NCI-H1436 (cell line): Measurements from ENCODE around the gene NGEF.
"Not testable (repeated sequence)": the region's sequence is repeated elsewhere in the genome, so short reads cannot be mapped to it uniquely, and the experiment has no call there.

ENCODE experiments used
- DNase-seq: peaks from one replicate; lab custom pipeline; 2025; lab: John Stamatoyannopoulos, UW

Gene NGEF

DNA sequence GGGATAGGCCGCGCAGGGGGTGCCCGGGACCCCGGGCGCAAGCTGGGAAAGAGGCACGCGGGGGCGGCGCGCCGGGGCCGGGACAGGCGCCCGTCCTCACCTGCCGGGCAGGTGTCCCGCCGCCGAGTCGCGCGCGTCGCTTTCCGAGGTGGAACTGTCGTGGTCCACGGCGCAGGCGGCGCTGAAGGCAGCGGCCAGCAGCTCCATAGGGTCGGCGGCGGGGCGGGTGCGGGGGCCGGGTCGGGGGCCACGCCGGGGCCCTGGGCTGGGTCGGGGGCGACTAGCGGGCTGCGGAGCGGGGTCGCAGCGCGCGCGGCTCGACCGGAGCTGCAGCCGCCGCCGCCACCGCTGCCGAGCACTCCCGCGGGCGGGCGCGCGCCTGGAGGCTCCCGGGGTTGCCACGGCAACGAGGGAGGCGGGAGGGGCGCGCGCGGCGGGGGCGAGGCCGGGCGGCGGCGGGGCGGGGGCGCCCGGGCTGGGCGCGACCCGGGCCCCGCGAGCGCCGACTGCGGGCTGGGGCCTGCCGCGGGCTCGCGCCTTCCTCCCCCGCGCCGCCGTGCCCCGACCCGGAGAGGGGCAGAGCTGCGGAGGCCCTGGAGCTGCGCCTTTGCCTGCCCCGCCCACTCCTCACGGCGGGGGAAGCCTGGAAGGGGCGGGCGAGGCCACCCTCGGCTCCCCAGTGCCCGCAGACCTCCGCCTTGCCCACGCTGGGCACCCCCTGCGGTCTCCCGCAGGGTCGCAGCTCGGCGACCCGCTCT lies 85.1 kb downstream of the NGEF start:
- DNase-seq: peak; percentile 39

DNA sequence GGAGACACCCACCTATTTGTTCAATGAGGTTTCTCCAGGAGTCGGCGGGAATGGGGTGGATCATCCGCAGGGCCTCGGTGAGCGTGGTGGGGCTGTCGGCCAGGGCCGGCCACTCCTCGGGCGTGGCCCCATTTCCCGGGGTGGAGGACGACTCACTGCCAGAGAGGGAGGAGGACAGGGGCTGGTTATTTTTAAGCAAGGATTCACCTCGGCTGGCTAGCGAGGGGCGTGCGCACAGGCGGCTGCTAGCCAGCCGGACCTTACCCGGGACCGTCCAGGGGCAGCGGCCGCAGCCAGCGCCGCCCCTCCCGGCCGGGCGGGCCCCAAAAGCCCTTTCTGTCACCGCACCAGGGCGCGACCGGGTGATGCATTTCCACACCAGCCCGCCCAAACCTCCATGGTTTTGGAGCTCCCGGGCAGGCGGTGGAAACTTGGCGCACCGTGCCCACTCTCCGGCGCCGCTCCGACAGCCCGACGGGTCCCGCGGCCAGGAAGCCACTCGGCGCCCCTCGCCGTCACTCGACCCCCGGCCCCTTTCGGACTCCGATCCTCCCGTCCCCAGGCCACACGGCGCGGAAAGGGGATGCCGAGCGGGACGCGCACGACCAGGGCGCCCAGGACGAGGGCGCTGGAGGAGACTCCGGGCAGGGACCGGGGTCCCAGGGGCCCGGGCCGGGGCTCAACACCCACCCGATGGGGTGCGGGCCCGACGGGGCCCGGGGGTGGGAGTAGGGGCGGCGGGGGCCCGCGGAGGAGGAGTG lies 85.8 kb downstream of the NGEF start:
- DNase-seq: no peak

- DNase-seq: no peak
These were observed 86.6 kb downstream of the NGEF start for GRCh38 chr2:232926431-232926939.

DNA sequence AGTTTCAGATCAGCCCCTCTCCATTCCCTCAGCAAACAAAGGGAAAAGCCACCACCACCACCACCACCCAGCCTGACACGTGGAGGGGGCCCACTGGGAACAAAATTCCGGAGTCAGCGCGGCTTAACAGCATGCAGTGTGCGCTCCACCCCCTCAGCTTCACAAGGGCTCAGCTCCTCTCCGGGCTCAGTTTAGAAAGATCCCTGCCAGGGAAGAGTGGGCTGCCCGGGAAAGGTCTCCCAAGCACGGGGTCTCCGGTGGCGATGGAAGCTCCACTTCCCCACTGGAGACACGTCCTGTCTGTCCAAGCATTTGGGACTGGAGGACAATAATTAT lies 87.3 kb downstream of the NGEF start:
- DNase-seq: no peak

- DNase-seq: no peak
These were observed 87.8 kb downstream of the NGEF start for GRCh38 chr2:232925153-232925820.

- no peak for DNase-seq
These were observed 88.6 kb downstream of the NGEF start for GRCh38 chr2:232924433-232924832.

DNA sequence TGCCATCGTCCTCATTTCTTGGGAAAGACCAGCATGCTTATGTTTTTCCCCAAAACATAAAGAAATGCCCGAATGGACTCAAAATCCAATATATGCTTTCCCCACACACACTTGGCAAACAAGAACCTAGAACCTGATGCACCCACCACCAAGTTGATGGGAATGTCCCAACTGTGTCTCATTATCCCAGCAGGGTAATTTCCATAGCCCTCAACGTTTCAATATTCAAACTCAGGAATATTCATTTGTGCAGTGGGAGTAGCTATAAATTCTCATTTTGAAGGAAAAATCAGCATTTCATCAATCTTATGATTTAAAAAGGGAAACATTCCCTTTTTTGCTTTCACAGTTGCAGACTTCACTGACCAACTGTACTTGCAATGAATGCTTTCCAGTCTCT lies 92.3 kb downstream of the NGEF start:
- DNase-seq: no peak

DNA sequence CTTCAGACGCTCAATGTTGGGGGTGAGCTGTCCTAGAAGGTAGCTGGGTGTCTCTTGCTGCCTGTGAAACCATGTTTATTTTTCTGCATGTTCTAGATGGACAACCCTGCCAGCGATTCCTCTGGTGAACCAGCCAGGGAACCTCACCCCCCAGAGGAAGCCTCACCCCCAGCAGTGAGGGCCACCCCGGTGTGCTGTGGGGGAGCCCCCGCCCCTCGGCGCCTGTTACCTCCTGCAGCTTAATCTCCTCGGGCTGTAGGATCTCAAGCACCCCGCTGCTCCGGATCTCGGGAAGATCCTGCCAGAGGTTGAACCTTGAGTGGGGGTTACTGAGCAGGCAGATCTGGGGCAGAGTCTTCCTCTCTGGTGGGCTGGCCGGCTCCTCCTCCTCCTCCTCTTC lies 93.0 kb downstream of the NGEF start:
- no peak for DNase-seq

- DNase-seq: no peak
These were observed 93.9 kb downstream of the NGEF start for GRCh38 chr2:232919141-232919540.

GRCh38 chr2:232913903-232914302 lies 99.2 kb downstream of the NGEF start:
- DNase-seq: no peak

GRCh38 chr2:232911712-232912277 lies 101.3 kb downstream of the NGEF start:
- DNase-seq: no peak

GRCh38 chr2:232910376-232910775 lies 102.7 kb downstream of the NGEF start:
- no peak for DNase-seq

DNA sequence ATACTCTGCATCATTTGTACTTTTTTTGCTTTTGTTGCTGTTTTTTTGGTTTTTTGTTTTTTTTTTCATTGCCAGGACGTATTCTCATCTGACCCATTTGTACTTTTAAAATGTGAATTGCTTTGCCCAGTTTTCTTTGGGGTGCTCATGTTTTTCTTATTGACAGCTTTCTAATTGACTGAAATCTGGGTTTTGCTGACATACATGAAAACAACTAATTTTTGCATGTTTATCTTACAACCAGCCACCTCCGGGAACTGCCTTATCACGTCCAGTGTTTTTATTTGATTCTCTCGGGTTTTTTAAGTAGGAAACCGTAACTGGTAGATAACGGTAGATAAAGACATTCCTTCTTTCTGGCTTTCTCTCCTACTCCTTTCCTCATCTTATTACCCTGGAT lies 104.4 kb downstream of the NGEF start:
- DNase-seq: no peak

DNA sequence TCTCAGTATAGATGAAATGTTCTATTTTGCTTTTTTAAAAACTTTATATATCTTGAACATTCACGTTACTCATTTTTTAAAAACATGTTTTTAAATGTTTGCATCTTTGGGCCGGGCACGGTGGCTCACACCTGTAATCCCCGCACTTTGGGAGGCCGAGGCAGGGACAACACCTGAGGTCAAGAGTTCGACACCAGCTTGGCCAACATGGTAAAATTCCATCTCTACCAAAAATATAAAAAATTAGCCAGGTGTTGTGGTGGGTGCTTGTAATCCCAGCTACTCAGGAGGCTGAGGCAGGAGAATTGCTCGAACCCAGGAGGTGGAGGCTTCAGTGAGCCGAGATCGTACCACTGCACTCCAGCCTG lies 105.4 kb downstream of the NGEF start:
- not testable (repeated sequence) for DNase-seq

DNA sequence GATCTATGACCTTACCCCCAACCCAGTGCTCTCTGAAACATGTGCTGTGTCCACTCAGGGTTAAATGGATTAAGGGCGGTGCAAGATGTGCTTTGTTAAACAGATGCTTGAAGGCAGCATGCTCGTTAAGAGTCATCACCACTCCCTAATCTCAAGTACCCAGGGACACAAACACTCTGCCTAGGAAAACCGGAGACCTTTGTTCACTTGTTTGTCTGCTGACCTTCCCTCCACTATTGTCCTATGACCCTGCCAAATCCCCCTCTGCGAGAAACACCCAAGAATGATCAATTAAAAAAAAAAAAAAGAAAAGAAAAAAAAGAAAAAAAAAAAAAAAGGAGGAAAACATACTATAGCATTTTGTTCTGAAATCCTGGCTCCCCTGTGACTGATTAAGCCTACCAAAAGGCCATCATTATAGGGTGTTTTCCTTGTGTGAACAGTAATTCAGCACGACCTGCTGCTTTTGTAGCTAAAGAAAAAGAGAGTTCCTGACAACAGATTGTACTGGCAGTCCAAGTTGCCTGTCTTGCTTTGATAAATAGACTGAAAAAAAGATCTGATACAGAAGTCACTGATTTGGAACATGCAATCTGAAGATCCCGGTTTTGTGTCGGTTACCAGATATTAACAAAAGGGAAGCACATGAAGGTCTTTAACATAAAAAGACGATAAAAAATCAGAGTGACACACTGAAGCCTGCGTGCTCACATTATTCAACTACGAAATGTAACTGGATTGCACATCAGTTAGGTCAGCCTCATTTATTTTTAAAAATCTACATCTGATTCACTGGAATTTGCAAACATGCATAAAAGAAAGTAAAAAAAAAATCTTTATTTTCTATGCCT lies 106.0 kb downstream of the NGEF start:
- DNase-seq: not testable (repeated sequence)

DNA sequence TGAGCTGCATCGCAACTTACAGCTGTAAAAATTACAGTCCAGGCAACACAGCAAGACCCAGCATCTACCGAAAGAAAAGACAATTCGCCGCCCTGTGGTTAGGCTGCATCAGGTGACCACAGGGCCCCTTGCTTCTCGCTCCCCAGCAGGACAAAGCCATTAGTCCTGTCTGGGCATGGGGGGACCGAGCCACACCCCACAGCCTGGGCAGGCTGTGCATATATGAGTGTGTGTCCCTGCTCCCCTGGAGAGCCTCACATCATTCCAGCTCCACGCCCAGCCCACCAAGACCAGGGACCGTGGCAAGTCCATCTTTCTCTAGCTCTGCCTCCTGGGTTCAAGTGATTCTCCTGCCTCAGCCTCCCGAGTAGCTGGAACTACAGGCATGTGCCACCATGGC lies 109.1 kb downstream of the NGEF start:
- DNase-seq: no peak

DNA sequence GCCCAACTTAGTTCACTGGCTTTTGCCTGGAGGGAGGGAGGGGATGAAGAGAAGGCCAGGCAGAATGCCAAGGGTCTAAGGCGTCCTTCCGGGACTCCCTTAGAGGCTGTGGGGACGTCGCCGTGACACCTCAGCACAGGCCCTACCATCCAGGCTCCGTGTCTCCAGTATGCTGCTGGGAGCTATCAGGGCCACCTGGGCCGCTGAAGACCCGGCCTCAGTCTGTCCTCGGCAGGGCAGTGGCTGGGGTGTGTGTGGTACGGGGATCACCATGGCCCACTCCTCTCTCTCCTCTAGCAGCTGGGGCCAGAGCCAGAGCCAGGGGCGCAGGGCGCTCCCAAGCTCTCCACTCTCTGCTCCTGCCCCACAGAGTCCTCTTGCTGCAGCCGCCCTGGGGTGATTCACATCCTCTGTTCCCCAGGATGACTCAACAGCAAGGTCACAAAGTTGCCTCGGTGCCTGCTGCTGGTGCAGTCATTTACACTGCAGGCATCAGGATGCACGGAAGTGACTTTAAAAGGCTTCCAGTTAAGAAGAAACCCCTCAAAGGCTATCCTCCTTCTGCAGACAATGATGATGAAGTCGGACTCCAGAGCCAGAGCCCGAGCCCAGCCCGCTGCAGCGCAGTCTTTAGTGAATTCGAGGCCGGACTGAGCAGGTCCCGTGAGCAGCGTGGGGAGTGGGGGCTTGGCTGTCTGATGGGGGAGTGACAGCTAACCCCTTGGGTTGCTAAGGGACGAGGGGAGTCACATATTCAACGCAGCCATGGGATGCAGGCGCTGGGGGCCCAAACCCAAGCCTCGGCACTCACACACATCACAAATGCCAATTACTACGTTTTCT lies 111.1 kb downstream of the NGEF start:
- DNase-seq: no peak

- no peak for DNase-seq
These were observed 112.0 kb downstream of the NGEF start for GRCh38 chr2:232900811-232901735.
